Measurements from ENCODE around the gene ANXA6.
"Not testable (repeated sequence)": the region's sequence is repeated elsewhere in the genome, so short reads cannot be mapped to it uniquely, and the experiment has no call there.

Gene ANXA6

DNA sequence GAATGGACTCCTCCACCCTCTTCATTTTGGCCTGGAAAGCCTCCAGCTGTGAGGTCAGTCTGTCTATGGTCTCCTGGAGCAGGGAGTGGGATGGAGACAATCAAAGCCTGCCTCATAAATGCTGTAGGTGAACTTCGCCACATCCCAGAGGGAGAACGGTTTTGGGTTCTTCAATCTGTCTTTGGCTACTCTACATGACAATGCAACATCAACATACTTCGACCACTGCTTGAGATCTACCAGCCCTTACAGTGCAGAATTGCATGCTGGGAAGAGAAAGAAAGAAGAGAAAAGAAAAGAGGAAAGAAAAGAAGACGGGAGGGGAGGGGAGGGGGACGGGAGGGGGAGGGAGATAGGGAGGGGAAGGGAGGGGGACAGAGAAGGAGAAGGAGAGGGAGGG, 28.5 kb upstream of the ANXA6 start:
- Mint-ChIP-seq H3K27ac (no peak overlapping the region), H3K27me3 (ENCODE audit: low read depth) (no peaks in the 10 kb centered on the region), H3K36me3 (ENCODE audit: low read depth) (peaks cover 60% of the 10 kb centered on the region), H3K4me3 (no peak overlapping the region), H3K9me3 (peaks cover 22% of the 10 kb centered on the region), H3K4me1 (ENCODE audit: low read depth) (peaks cover 10% of the 10 kb centered on the region)

- no peak overlapping the region for H3K27ac Mint-ChIP-seq
- H3K4me1 Mint-ChIP-seq (ENCODE audit: low read depth) = peaks cover 11% of the 10 kb centered on the region
These were observed 26.9 kb upstream of the ANXA6 start for GRCh38 chr5:151184316-151185042.

GRCh38 chr5:151183456-151184245, 26.1 kb upstream of the ANXA6 start:
- Mint-ChIP-seq H3K27ac (no peak overlapping the region), H3K27me3 (ENCODE audit: low read depth) (no peaks in the 10 kb centered on the region), H3K36me3 (ENCODE audit: low read depth) (peaks cover 49% of the 10 kb centered on the region), H3K4me3 (no peak overlapping the region), H3K9me3 (peaks cover under 1% of the 10 kb centered on the region), H3K4me1 (ENCODE audit: low read depth) (peaks cover 11% of the 10 kb centered on the region)

More at GRCh38 chr5:151184316-151185042, 26.9 kb upstream of the ANXA6 start:
- H3K36me3 Mint-ChIP-seq (ENCODE audit: low read depth) = peaks cover 51% of the 10 kb centered on the region
- H3K9me3 Mint-ChIP-seq = peaks cover 8% of the 10 kb centered on the region
- no peak overlapping the region for H3K4me3 Mint-ChIP-seq
- no peaks in the 10 kb centered on the region for H3K27me3 Mint-ChIP-seq (ENCODE audit: low read depth)

DNA sequence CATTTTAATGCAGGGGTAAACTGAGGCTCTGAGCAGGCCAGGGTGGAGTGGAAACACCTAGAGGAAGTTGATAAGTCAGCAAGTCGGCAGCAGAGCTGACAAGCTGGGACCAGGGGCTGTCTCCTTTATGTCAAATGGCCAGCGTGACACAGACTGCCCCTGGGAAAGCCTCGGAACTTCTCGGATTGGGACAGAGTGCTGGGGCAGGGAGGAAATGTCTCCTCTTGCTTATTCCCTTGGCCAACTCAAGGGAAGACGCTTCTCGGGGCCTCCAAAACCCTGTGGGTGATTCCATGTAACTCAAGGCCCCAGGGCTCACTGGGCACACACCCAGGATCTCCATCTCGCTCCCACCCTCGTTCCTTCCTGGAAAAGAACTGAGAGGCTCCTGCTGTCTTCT, 25.4 kb upstream of the ANXA6 start:
- H3K9me3 Mint-ChIP-seq = no peaks in the 10 kb centered on the region
- H3K27me3 Mint-ChIP-seq (ENCODE audit: low read depth) = no peaks in the 10 kb centered on the region
- H3K4me1 Mint-ChIP-seq (ENCODE audit: low read depth) = peaks cover 11% of the 10 kb centered on the region
- H3K4me3 Mint-ChIP-seq = no peak overlapping the region
- H3K36me3 Mint-ChIP-seq (ENCODE audit: low read depth) = peaks cover 53% of the 10 kb centered on the region
- H3K27ac Mint-ChIP-seq = no peak overlapping the region

DNA sequence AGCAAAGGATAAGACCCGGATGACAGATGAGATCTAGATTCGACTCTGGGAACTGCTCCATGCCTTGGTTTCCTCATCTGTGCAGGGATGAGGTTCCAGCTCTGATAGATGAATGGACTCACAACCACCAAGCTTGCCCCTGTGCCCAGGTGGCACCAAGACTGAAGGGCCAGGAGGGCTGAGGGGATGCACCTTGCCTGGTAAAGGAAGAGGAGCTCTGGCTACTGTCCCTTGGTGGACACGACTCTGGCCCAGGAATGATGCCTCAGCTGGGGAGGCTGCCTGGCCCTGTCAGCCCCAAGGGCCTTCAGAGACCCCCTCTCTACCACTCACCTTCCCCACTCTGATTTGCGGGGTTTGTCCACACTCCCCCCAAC, 24.9 kb upstream of the ANXA6 start:
- no peaks in the 10 kb centered on the region for H3K9me3 Mint-ChIP-seq
- H3K27ac Mint-ChIP-seq = no peak overlapping the region
- no peak overlapping the region for H3K4me3 Mint-ChIP-seq
- peaks cover 11% of the 10 kb centered on the region for H3K4me1 Mint-ChIP-seq (ENCODE audit: low read depth)
- no peaks in the 10 kb centered on the region for H3K27me3 Mint-ChIP-seq (ENCODE audit: low read depth)
- peaks cover 52% of the 10 kb centered on the region for H3K36me3 Mint-ChIP-seq (ENCODE audit: low read depth)

DNA sequence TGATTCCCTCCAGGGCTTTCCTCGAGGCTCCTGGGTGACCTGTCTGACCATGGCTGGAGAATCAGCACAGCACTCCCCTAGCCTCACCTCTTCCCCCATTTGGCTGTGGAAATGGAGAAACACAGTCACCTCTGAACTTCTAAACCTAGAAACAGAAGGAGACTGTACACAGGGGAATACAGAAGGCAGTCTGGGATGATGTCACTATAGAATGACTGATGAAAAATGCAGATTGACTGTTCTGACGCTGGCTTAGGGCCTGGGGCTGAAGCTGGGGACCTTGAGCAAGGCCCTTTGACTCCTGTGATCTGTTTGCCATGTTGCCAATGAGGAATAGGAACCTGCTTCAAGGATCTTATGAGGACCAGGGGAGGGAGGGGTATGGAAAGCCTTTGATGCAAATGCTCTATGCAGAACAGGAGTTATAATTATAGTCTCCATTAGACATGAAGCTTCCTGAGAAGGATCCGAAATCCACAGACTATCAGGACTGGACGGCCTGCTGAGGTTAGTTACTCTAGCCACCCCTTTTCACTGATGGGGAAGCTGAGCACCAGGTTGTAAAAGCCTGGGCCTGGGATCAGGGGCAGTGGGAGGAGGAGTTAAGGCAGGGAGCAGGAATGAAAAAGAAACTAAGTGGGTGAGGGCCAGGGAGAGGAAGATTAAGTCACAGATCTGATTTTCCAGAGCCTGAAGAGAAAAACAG, 24.4 kb upstream of the ANXA6 start:
- Mint-ChIP-seq H3K27ac (no peak overlapping the region), H3K4me3 (no peak overlapping the region), H3K9me3 (no peaks in the 10 kb centered on the region), H3K36me3 (ENCODE audit: low read depth) (peaks cover 50% of the 10 kb centered on the region), H3K27me3 (ENCODE audit: low read depth) (no peaks in the 10 kb centered on the region), H3K4me1 (ENCODE audit: low read depth) (peaks cover 12% of the 10 kb centered on the region)

DNA sequence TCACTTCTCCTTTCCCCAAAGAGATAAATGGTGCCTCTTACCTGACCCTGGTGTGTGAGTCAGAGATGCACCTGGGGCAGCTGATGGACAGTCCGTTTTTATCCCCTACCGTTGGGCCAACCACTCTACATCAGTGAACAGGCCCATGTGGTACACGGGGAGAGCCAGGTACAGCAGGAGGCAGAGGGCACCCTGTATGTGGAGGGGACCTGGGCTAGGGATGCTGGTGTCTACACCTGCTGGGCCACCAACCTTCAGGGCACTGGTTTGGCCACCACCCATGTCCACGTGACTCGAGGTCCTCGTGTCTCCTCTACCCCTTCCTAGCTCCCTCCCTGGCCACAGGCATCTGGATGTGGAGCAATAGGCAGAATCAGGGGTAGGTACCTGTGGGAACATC, 22.7 kb upstream of the ANXA6 start:
- H3K27ac Mint-ChIP-seq = no peak overlapping the region
- no peaks in the 10 kb centered on the region for H3K9me3 Mint-ChIP-seq
- peaks cover 38% of the 10 kb centered on the region for H3K36me3 Mint-ChIP-seq (ENCODE audit: low read depth)
- no peaks in the 10 kb centered on the region for H3K27me3 Mint-ChIP-seq (ENCODE audit: low read depth)
- peaks cover 7% of the 10 kb centered on the region for H3K4me1 Mint-ChIP-seq (ENCODE audit: low read depth)
- H3K4me3 Mint-ChIP-seq = no peak overlapping the region

DNA sequence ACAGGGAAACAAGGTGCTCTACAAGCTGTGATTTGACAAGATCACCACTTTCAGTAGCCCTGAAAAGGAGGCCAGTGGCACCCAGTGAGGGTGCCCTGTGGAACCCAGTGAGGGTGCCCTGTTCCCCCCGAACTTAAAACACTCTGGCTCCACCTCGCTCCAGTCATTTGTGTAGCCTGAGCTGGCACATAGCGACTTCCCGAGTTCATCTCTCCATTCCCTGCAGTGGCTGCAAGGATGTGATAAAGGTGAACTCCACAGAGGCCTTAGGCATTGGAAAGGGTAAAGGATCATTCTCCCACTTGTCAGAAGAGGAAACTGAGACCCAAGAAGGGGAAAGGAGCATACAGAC, 21.9 kb upstream of the ANXA6 start:
- Mint-ChIP-seq H3K4me3 (no peak overlapping the region), H3K4me1 (ENCODE audit: low read depth) (peaks cover 6% of the 10 kb centered on the region), H3K27me3 (ENCODE audit: low read depth) (no peaks in the 10 kb centered on the region), H3K36me3 (ENCODE audit: low read depth) (peaks cover 36% of the 10 kb centered on the region), H3K27ac (no peak overlapping the region), H3K9me3 (no peaks in the 10 kb centered on the region)

GRCh38 chr5:151178777-151179488, 21.4 kb upstream of the ANXA6 start:
- H3K4me1 Mint-ChIP-seq (ENCODE audit: low read depth) = peaks cover 6% of the 10 kb centered on the region
- no peak overlapping the region for H3K27ac Mint-ChIP-seq
- no peaks in the 10 kb centered on the region for H3K9me3 Mint-ChIP-seq
- peaks cover 39% of the 10 kb centered on the region for H3K36me3 Mint-ChIP-seq (ENCODE audit: low read depth)
- H3K27me3 Mint-ChIP-seq (ENCODE audit: low read depth) = no peaks in the 10 kb centered on the region
- no peak overlapping the region for H3K4me3 Mint-ChIP-seq

DNA sequence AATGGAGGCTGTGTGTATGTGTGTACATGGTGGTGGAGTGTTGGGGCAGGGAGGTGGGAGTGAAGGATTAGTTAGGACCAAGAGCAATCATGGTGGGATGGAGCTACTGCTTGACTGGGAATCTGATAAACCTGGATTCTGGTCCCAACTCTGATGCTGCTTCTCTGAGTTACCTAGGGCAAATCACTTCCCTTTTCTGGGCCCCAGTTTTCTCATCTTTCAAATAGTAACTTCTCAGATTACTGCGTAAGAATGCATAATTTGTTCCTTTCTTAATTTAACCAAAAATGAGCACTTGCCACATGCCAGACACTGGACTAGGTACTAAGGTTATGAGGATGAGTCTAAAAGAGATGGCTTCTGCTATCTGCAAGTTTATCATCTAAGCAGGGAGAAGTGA, 20.8 kb upstream of the ANXA6 start:
- no peaks in the 10 kb centered on the region for H3K9me3 Mint-ChIP-seq
- H3K4me1 Mint-ChIP-seq (ENCODE audit: low read depth) = peaks cover 6% of the 10 kb centered on the region
- no peaks in the 10 kb centered on the region for H3K27me3 Mint-ChIP-seq (ENCODE audit: low read depth)
- H3K27ac Mint-ChIP-seq = no peak overlapping the region
- no peak overlapping the region for H3K4me3 Mint-ChIP-seq
- H3K36me3 Mint-ChIP-seq (ENCODE audit: low read depth) = peaks cover 37% of the 10 kb centered on the region

DNA sequence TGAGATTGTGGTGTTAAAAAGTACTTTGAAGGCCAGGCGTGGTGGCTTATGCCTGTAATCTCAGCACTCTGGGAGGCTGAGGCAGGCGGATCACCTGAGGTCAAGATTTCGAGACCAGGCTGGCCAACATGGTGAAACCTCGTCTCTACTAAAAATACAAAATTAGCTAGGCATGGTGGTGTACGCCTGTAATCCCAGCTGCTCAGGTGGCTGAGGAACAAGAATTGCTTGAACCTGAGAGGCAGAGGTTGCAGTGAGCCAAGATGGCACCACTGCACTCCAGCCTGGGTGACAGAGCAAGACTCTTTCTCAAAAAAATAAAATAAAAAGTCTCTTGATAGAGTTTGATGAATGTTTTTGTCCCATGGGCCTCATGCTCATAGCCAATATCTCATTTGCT, 18.7 kb upstream of the ANXA6 start:
- H3K4me1 Mint-ChIP-seq (ENCODE audit: low read depth); H3K9me3 Mint-ChIP-seq; H3K4me3 Mint-ChIP-seq; H3K27me3 Mint-ChIP-seq (ENCODE audit: low read depth); H3K27ac Mint-ChIP-seq: not testable (repeated sequence)
- H3K36me3 Mint-ChIP-seq (ENCODE audit: low read depth) = peaks cover 31% of the 10 kb centered on the region

DNA sequence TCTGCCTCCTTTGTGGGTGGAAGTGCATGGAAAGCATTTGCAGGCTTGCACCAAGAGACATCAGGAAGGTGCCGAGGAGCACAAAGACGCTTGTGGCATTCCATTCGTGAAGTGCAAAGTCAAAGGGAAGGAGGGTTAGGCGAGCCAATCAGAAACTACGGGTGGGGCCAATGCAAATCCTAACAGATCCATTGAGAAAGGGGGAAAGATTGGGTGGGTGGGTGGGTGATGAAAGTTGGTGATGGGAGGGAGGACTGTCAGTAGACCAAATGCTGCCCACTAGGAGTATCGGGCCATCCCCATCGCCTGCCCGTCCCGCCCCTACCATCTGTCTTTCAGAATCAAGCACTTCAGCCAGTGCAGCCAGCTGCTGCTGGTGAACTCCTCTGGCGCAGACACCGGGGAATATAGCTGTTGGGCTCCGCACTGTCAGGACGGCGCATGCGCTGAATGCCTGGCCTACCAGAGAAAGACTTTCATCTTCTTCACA, 17.1 kb upstream of the ANXA6 start:
- H3K27ac Mint-ChIP-seq = no peak overlapping the region
- H3K4me3 Mint-ChIP-seq = no peak overlapping the region
- H3K27me3 Mint-ChIP-seq (ENCODE audit: low read depth) = no peaks in the 10 kb centered on the region
- H3K4me1 Mint-ChIP-seq (ENCODE audit: low read depth) = peaks cover 12% of the 10 kb centered on the region
- peaks cover 26% of the 10 kb centered on the region for H3K36me3 Mint-ChIP-seq (ENCODE audit: low read depth)
- no peaks in the 10 kb centered on the region for H3K9me3 Mint-ChIP-seq

GRCh38 chr5:151173711-151174611, 16.4 kb upstream of the ANXA6 start:
- Mint-ChIP-seq H3K4me3 (no peak overlapping the region), H3K27me3 (ENCODE audit: low read depth) (no peaks in the 10 kb centered on the region), H3K36me3 (ENCODE audit: low read depth) (peaks cover 23% of the 10 kb centered on the region), H3K4me1 (ENCODE audit: low read depth) (peaks cover 16% of the 10 kb centered on the region), H3K9me3 (no peaks in the 10 kb centered on the region), H3K27ac (no peak overlapping the region)
